NOMO-1 (cell line): ENCODE data around the gene SMIM30.
"Not testable (repeated sequence)": the region's sequence is repeated elsewhere in the genome, so short reads cannot be mapped to it uniquely, and the experiment has no call there.

Source experiments
- DNase-seq, 2 experiments: peaks; one replicate each; lab custom pipeline; 2025; ENCODE audit not compliant: unreplicated experiment in 2 of 2; lab: John Stamatoyannopoulos, UW

SMIM30 gene, protein sequence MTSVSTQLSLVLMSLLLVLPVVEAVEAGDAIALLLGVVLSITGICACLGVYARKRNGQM

GRCh38 chr7:113118074-113118959 is at the start of gene SMIM30:
SMIM30 (minus strand) TSS chr7:113118554; CDS start chr7:113117578, 976 bp downstream.
- DNase-seq = peak; percentile 48 to 73

- not testable (repeated sequence) for DNase-seq
Observed at GRCh38 chr7:113166176-113166575, 47.8 kb upstream of the SMIM30 start.

GRCh38 chr7:113161050-113161449 is 42.7 kb upstream of the SMIM30 start:
- DNase-seq = peak; percentile 10 to 66

DNA sequence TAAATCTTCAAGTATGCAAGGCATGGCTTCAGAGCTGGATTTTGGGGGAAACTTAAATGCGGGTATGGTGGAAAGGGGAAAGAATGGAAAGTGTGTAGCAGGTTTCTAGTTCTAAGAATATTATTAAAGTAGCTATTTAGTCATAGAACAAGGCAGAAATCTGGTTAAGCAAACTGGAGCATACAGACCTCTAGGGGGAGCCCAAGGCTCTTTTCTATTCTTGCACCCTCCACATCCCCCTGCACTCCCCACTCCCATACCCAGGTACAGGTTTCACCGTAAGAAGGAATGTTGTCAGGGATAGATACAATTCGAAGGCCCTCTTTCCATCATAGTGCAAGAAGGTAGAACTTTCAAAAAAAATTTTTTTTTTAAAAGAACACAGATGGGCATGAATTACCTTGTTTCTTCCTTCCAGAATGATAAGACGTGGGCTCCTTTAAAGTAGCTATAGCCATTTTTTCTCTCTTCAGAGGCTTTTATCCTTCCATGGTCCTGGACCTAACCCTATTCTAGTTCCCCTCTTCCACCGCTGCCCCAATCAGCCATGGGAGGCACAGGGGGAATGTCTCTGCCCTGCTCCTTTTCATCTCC is 41.5 kb upstream of the SMIM30 start:
- peak in 1 of 2 experiments; percentile 0 for DNase-seq

GRCh38 chr7:113158756-113159155 is 40.4 kb upstream of the SMIM30 start:
- DNase-seq = peak in 1 of 2 experiments; percentile 0

DNA sequence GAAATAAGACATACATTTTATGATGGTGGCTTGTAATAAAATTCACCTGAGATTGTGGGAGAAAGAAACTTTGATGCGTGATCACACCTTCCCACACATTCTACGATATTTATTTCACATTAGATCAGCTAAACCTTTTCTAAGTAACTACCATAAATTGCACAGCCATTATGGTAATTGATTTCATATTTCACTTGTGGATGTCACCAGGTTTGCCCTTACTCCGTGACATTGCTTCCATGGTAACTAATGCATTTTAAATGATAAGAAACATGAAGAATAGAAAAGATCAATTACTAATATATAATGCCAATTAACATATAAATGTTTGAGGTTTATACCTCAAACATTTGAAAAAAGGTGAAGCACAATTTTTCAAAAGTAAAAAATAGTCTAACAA is 35.8 kb upstream of the SMIM30 start:
- DNase-seq = no peak

DNA sequence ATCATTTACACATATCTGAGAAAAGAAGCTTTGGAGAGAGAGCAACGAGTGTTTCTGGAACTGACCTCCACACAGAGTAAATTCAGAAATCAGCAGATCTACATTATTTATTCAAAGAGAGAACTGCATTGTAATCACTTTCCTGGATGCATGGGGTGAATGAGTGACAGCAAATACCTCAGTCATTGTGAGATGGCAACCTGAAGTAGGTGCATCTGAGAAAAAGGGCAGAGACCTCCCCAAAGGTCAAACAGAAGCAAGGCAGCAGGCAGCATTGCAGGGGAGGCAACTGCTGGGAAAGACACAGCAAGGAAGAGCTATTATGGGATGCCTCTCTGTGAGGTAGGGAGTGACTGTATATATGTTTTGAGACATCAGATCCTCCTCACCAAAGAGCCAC is 26.5 kb upstream of the SMIM30 start:
- no peak for DNase-seq

GRCh38 chr7:113143486-113144257 is 25.3 kb upstream of the SMIM30 start:
- DNase-seq = peak; percentile 45 to 61

DNA sequence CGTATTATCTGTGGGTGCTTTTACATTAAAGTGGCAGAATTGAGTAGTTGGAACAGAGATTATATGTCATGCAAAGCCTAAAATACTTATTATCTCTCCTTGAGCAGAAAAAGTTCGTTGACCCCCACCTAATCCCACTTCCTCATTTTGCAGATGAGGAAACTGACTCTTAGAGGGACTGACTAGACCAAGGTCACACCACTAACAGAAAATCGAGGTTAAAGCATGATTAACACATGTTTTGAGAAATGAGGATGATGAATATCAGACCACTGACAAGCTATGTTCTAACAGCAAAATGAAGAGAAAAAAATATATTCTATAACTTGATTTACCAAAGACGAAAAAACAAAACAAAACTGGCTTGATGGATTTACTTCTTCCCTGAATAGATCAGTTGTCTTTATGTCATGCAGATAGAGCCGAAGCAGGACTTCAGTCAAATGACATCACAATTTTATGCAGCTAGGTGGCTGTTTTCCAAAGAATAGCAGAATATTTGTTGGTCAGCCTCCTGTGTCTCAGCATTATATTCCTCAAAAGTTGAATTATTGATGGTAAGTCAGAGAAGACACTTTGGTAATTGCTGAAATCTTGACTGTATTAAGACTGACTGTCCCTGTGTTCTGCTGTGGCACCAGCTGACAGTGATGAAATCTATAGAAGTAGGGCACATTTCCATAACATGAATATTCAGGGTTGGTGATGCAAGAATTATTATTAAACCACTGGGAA is 24.2 kb upstream of the SMIM30 start:
- peak; percentile 49 to 66 for DNase-seq

- no peak for DNase-seq
Observed at GRCh38 chr7:113141803-113142202, 23.4 kb upstream of the SMIM30 start.

DNA sequence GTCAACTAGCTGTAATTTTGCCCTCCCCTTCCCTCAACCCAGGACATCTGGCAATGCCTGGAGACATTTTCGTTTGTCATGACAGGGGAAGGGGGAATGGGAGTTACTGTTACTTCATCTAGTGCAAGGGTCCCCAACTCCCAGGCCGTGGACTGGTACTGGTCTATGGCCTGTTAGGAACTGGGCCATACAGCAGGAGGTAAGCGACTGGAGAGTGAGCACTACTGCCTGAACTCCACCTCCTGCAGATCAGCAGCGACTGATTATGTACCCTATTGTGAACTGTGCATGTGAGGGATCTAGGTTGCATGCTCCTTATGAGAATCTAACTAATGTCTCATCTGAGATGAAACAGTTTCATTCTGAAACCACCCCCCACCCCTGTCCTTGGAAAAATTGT is 22.6 kb upstream of the SMIM30 start:
- no peak for DNase-seq

GRCh38 chr7:113137241-113137640 is 18.9 kb upstream of the SMIM30 start:
- no peak for DNase-seq

GRCh38 chr7:113134025-113134424 is 15.7 kb upstream of the SMIM30 start:
- DNase-seq = no peak

- DNase-seq = no peak
Observed at GRCh38 chr7:113131367-113131766, 13.0 kb upstream of the SMIM30 start.

GRCh38 chr7:113128031-113128430 is 9.7 kb upstream of the SMIM30 start:
- DNase-seq = no peak

- DNase-seq = no peak
Observed at GRCh38 chr7:113125728-113126127, 7.4 kb upstream of the SMIM30 start.

DNA sequence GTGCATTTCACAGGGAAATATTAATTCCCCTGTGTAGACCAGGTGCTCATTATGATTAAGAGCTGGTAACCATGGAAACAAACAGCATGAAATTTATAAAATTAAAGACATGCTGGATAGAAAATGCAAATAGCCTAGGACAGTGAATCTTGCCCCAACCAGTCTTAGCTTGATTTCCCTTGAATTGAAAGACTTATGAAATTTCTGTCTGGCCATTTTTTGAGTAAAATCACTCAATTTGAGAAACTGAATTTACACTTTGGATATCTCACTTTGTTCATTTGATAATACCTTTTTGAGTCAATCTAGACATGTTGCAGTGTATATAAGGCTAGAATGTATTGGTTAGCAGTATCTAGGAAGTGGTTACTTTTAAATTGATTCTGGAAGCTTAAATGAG is 4.4 kb upstream of the SMIM30 start:
- no peak for DNase-seq

DNA sequence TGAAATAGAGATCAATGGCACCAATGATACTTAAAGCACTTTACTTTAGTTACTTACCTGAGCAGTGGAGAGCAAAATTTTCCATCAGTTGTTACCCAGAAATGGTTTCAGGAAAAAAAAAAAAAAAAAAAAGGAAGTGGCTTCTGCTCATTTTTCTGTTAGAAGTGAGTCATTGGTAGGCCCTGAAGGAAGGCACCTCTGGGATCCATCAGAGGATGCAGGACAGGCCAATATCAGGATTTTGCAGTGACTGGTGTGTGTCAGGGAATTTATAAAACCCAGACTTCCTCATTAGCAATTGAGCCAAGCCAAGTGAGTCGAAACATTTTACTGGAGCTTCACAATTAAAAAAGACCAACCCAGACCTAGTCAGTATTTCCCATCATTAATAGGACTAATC is 2.3 kb upstream of the SMIM30 start:
- DNase-seq = no peak

DNA sequence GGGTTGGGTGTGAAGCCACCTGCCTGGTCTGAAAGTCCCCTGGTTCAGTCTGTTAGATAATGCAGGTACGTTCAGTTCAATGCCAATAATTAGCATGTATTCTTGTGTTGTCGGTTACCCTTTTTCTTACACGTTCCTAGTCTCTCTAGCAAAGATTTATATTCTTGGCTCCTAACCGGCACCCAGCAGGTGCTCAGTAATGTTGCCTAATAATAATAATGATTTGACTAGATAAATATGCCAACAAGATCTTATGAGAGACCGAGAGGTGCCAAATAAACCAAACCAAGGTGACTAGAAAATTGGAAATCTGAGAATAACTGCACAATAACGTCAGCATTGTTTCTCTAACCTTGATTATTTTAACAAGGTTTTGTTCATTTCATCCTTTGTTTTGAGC is 1.1 kb upstream of the SMIM30 start:
- DNase-seq = no peak

DNA sequence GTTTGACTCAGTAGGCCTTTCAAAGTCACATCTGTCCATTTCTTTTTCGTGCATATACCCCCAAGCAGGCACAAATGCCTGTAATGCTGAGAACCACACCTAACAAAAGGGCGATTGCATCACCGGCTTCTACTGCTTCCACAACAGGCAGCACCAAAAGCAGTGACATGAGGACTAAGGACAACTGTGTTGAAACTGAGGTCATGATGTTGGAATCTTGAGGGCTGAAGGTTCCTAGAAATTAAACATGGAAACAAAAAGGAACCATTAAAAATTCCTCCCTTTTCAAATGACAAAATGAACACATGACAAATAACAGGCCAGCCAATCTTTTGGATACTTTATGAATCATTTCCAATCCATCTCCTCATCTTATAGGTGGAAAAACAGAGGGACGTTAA is 980 bp downstream of the SMIM30 start:
- peak in 1 of 2 experiments; percentile 18 for DNase-seq

DNA sequence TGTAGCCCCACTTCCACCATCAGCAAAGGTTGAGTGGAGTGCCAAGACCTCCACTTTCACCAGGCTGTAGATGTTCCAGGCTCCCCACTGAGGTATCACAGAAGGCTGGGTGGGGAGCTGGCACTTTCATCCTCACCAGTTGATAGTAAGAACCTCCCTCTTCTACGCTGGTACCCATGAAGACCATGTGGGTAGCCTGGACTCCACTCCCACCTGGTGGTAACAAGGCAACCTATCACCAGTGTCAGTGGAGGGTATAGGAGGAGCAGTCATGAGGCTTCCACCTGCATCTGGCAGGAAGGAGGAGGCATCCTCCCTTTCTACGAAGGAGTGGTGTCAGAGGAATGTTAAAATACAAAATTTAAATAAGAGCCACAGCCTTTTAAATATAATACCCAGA is 4.4 kb downstream of the SMIM30 start:
- no peak for DNase-seq
